T-helper 1 cell treated with Interleukin-12 subunit alpha and Interleukin-12 subunit beta and Interleukin-4 antibody, amounts not matched to agents 30 ng/mL and 1 ng/mL, for 36 hours (primary cell): ENCODE results near the gene IQSEC1. TPM values are rescaled to one million over a fixed set of nuclear protein-coding genes. Genes with fewer than 3 reads are reported as not detected.

Experiments used
- intact Hi-C: fragments of 100-400 bp; cut with micrococcal nuclease; formaldehyde crosslinking; loops from one replicate; pipeline ENCODE4 v1.15.1; 2024
- total RNA-seq: library from RNA; stranded (reverse); gene quantifications from 2 replicates; pipeline ENCODE4 v1.2.3, GENCODE V29; 2022

IQSEC1 gene
- total RNA-seq, 1 donor from 2014 or later, result 54.4 TPM

- intact Hi-C loops, result no loop called here
Measured at GRCh38 chr3:12944413-12944812, 128.8 kb downstream of the IQSEC1 start.

GRCh38 chr3:12943124-12944021 lies 129.9 kb downstream of the IQSEC1 start:
- intact Hi-C loops, result no loop called here

GRCh38 chr3:12941495-12942023 lies 131.7 kb downstream of the IQSEC1 start:
- intact Hi-C loops, result no loop called here

GRCh38 chr3:12940854-12941253 lies 132.4 kb downstream of the IQSEC1 start:
- intact Hi-C loops, result no loop called here

- intact Hi-C loops, result no loop called here
Measured at GRCh38 chr3:12939137-12939536, 134.1 kb downstream of the IQSEC1 start.

GRCh38 chr3:12938258-12938711 lies 134.9 kb downstream of the IQSEC1 start:
- intact Hi-C loops, result no loop called here

GRCh38 chr3:12935861-12936830 lies 137.1 kb downstream of the IQSEC1 start:
- intact Hi-C loops, result no loop called here

- intact Hi-C loops, result no loop called here
Measured at GRCh38 chr3:12935023-12935860, 138.0 kb downstream of the IQSEC1 start.

GRCh38 chr3:12934431-12934830 lies 138.8 kb downstream of the IQSEC1 start:
- intact Hi-C loops, result no loop called here

GRCh38 chr3:12933901-12934300 lies 139.3 kb downstream of the IQSEC1 start:
- intact Hi-C loops, result no loop called here

- intact Hi-C loops, result no loop called here
Measured at GRCh38 chr3:12932754-12933153, 140.5 kb downstream of the IQSEC1 start.

- intact Hi-C loops, result no loop called here
Measured at GRCh38 chr3:12932347-12932746, 140.9 kb downstream of the IQSEC1 start.

GRCh38 chr3:12931273-12931905 lies 141.8 kb downstream of the IQSEC1 start:
- intact Hi-C loops, result no loop called here

GRCh38 chr3:12929801-12930200 lies 143.4 kb downstream of the IQSEC1 start:
- intact Hi-C loops, result no loop called here

GRCh38 chr3:12926660-12927059 lies 146.6 kb downstream of the IQSEC1 start:
- intact Hi-C loops, result no loop called here

- intact Hi-C loops, result no loop called here
Measured at GRCh38 chr3:12925648-12926047, 147.6 kb downstream of the IQSEC1 start.

- intact Hi-C loops, result no loop called here
Measured at GRCh38 chr3:12924437-12924836, 148.8 kb downstream of the IQSEC1 start.

GRCh38 chr3:12922881-12923431 lies 150.3 kb downstream of the IQSEC1 start:
- intact Hi-C loops, result no loop called here

GRCh38 chr3:12922306-12922705 lies 150.9 kb downstream of the IQSEC1 start:
- intact Hi-C loops, result no loop called here

- intact Hi-C loops, result no loop called here
Measured at GRCh38 chr3:12921736-12922135, 151.5 kb downstream of the IQSEC1 start.
